ENCODE measurements around the gene SLC10A2. TPM values are rescaled to one million over a fixed set of nuclear protein-coding genes. Genes with fewer than 3 reads are reported as not detected.

The SLC10A2 gene
- total RNA-seq, 1 donor from 2014 or later: not detected

- no peaks in the 10 kb centered on the region for H3K36me3 ChIP-seq
- H3K9me3 ChIP-seq: no peaks in the 10 kb centered on the region
- H3K4me1 ChIP-seq: no peaks in the 10 kb centered on the region
- H3K27me3 ChIP-seq: no peaks in the 10 kb centered on the region
- intact Hi-C loops (cut with DNase I): no loop called here
- no peak overlapping the region for H3K4me3 ChIP-seq
- no peak overlapping the region for H3K27ac ChIP-seq
- DNase-seq (ENCODE audit: extremely low spot score in 2 of 2): no peak
- TF ChIP-seq POLR2A (IDR thresholded peaks at IDR 0.05) (no peak), POLR2AphosphoS5 (IDR thresholded peaks at IDR 0.05; ENCODE audit: insufficient read depth in 1 of 2, low read depth in 1 of 2) (no peak), CTCF (IDR thresholded peaks at IDR 0.05) (no peak)
Observed at GRCh38 chr13:102999499-102999898, 66.7 kb downstream of the SLC10A2 start.

Other genes with a start within 250 kb of the SLC10A2 start
- gene ERCC5, start 220.4 kb downstream of the SLC10A2 start, total RNA-seq: 41.3 TPM

All from vagina (tissue), 2 donors.